Cardiac muscle cell (in vitro differentiated cells and primary cell): ENCODE results near the gene MMS22L. TPM values are rescaled to one million over a fixed set of nuclear protein-coding genes. Genes with fewer than 3 reads are reported as not detected.

ENCODE experiments used
- DNase-seq, 2 donors: peaks; one replicate each; pipeline versions ENCODE4 v3.0.0 to v3.0.0-alpha.2; 2010 to 2017; ENCODE audit warnings: low read depth in 1 of 2, low spot score in 1 of 2
- H3K27ac ChIP-seq: fragments of 200-600 bp; sonication (generic); 2 replicates; pipeline ENCODE4 v1.5.1; 2016
- H3K27me3 ChIP-seq: fragments of 200-600 bp; sonication (generic); 2 replicates; pipeline ENCODE4 v1.6.0; 2016; ENCODE audit warnings: control low read depth
- H3K36me3 ChIP-seq: fragments of 200-600 bp; sonication (generic); 2 replicates; pipeline ENCODE4 v1.5.1; 2016; ENCODE audit warnings: control low read depth
- H3K4me1 ChIP-seq: fragments of 200-600 bp; sonication (generic); 2 replicates; pipeline ENCODE4 v1.8.1; 2017; ENCODE audit warnings: low read depth, mild to moderate bottlenecking, mixed run types
- H3K4me3 ChIP-seq: fragments of 200-600 bp; sonication (generic); 2 replicates; pipeline ENCODE4 v1.5.1; 2016; ENCODE audit warnings: mild to moderate bottlenecking
- H3K9me3 ChIP-seq: fragments of 200-600 bp; sonication (generic); 2 replicates; pipeline ENCODE4 v1.5.1; 2017; ENCODE audit warnings: low read depth, mild to moderate bottlenecking, control low read depth
- CTCF ChIP-seq: IDR thresholded peaks from 2 replicates; pipeline ENCODE4 v1.5.1; 2012; ENCODE audit warnings: low read depth, mild to moderate bottlenecking, low read length
- polyA plus RNA-seq: library from polyadenylated mRNA; unstranded; fragments of >200 nt; fragmentation: Nextera tagmentation; extraction: Ambion mirVana; gene quantifications from 2 replicates; pipeline ENCODE4 v1.2.1, GENCODE V29; 2016
- total RNA-seq: library from RNA; depleted of rRNA; stranded (reverse); fragments of >200 nt; gene quantifications from 2 replicates; pipeline ENCODE4 v1.2.3, GENCODE V29; 2016

The MMS22L gene
- total and polyA plus RNA-seq, 2 experiments from 2014 or later: 6.6 to 12.6 TPM

- peak; percentile 64 to 75 for DNase-seq
- no peaks in the 10 kb centered on the region for H3K27me3 ChIP-seq
- H3K9me3 ChIP-seq: no peaks in the 10 kb centered on the region
- no peak overlapping the region for H3K4me3 ChIP-seq
- TF ChIP-seq CTCF: peak; percentile 61
- H3K36me3 ChIP-seq: no peaks in the 10 kb centered on the region
- H3K27ac ChIP-seq: no peak overlapping the region
- no peaks in the 10 kb centered on the region for H3K4me1 ChIP-seq
Observed at GRCh38 chr6:97215157-97215769, 67.8 kb downstream of the MMS22L start.

DNA sequence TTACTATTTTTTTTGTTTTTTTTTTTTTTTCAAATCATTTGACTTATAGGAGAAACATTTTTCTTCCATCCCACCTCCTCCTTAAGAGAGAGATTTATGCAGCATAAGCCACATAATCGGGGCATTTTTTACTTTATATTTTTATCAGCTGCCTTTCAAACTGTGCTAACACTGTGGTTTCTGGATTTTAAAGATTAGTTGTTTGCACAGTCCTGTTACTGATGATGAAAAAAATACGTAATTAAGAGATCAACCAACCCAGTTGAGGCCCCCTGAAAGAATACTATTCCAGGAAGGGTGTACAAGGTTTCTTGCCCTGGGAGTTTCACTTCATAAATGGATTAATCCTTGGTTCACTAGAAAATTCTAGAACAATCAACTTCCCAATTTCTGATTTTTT, 68.3 kb downstream of the MMS22L start:
- no peaks in the 10 kb centered on the region for H3K9me3 ChIP-seq

GRCh38 chr6:97207383-97207782, 75.6 kb downstream of the MMS22L start:
- Histone ChIP-seq H3K4me3 (no peak overlapping the region), H3K36me3 (no peaks in the 10 kb centered on the region), H3K27me3 (no peaks in the 10 kb centered on the region), H3K4me1 (peaks cover 7% of the 10 kb centered on the region), H3K9me3 (no peaks in the 10 kb centered on the region), H3K27ac (no peak overlapping the region)
- DNase-seq: no peak
- TF ChIP-seq CTCF: no peak

More for the DNA sequence above, 68.3 kb downstream of the MMS22L start:
- Histone ChIP-seq H3K4me1 (no peaks in the 10 kb centered on the region), H3K27me3 (no peaks in the 10 kb centered on the region), H3K27ac (no peak overlapping the region), H3K36me3 (no peaks in the 10 kb centered on the region), H3K4me3 (no peak overlapping the region)
- DNase-seq: no peak
- no peak for TF ChIP-seq CTCF

DNA sequence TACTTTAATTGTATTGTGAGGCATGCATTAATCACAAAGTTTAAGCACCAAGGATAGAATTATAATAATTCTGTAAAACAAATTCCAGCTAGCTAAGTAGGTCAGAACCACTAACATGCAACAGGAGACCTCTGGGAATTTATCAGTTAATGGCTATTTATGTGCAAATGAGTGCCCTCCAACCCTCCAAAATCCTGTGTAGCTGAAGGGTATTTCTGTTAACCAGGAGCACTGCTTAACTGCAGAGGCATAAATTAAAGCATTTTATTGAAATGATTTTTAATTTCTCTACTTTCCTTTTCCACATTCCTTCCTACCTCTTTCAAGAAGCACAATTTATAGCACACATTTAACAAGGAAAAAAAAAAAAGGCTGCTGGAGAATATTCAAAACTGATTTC, 77.0 kb downstream of the MMS22L start:
- peaks cover 7% of the 10 kb centered on the region for H3K4me1 ChIP-seq
- DNase-seq: peak in 1 of 2 donors; percentile 23
- no peak for TF ChIP-seq CTCF
- H3K27ac ChIP-seq: no peak overlapping the region
- no peaks in the 10 kb centered on the region for H3K9me3 ChIP-seq
- no peaks in the 10 kb centered on the region for H3K36me3 ChIP-seq
- H3K27me3 ChIP-seq: no peaks in the 10 kb centered on the region
- no peak overlapping the region for H3K4me3 ChIP-seq

DNA sequence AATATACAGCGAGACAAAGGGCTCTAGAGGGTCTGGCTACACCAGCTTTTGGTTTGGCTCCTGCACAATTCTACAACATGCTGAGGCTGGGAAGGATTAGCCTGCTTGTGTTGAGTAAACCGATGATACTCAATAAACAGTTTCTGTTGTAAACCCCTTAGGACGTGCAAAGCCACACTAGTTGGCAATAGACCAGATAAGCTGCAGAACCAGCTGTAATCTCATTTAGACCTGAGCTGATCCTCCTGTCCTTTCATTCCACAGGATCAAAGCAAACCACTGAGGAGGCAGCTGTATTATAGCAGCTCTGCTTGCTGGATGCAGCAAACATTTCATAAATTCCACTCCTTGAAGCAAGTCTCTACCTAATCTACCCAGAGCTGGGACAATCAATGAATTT, 79.7 kb downstream of the MMS22L start:
- H3K4me3 ChIP-seq: no peak overlapping the region
- no peaks in the 10 kb centered on the region for H3K36me3 ChIP-seq
- TF ChIP-seq CTCF: no peak
- H3K4me1 ChIP-seq: peaks cover 7% of the 10 kb centered on the region
- no peak overlapping the region for H3K27ac ChIP-seq
- DNase-seq: peak in 1 of 2 donors; percentile 28
- no peaks in the 10 kb centered on the region for H3K9me3 ChIP-seq
- H3K27me3 ChIP-seq: no peaks in the 10 kb centered on the region
